PC-3 (cell line): ENCODE measurements around the gene BRI3. TPM values are rescaled to one million over a fixed set of nuclear protein-coding genes. Genes with fewer than 3 reads are reported as not detected.

Experiments used
- ATAC-seq: fragments of 200-7000 bp; cut with Tn5 transposase; 2 replicates; pipeline ENCODE4 v1.9.1; 2020; ENCODE audit warnings: mild to moderate bottlenecking, moderate library complexity
- BruUV-seq: library from RNA; stranded (reverse); fragments of 400-500 nt; replicated peaks from 2 replicates; lab custom pipeline; 2021; lab: Mats Ljungman, UMichigan
- CTCF ChIA-PET: fragments of 300-600 bp; sonication (Branson Sonifier 250); formaldehyde crosslinking; loops from one replicate; lab custom pipeline; 2022; ENCODE audit warnings: antibody characterized with exemption; lab: Charles Lee
- POLR2A ChIA-PET: fragments of 300-600 bp; sonication (Branson Sonifier 250); formaldehyde crosslinking; loops from one replicate; lab custom pipeline; 2022; ENCODE audit warnings: antibody characterized with exemption; ENCODE audit not compliant: unreplicated experiment; lab: Charles Lee
- DNase-seq: peaks from one replicate; pipeline ENCODE4 v3.0.0-alpha.2; 2015
- H2AFZ ChIP-seq: fragments of 300-600 bp; sonication (generic); 2 replicates; pipeline ENCODE4 v1.6.0; 2016; ENCODE audit warnings: antibody characterized with exemption, low read length
- H3F3A ChIP-seq: fragments of 300-600 bp; sonication (generic); one replicate; pipeline ENCODE4 v1.6.0; 2017; ENCODE audit warnings: antibody characterized with exemption, low read length, control low read depth, mild to moderate bottlenecking; ENCODE audit not compliant: unreplicated experiment
- H3K27ac ChIP-seq: fragments of 300-600 bp; sonication (generic); 2 replicates; pipeline ENCODE4 v1.5.1; 2016; ENCODE audit warnings: mild to moderate bottlenecking, low read length
- H3K27me3 ChIP-seq: fragments of 300-600 bp; sonication (generic); 2 replicates; pipeline ENCODE4 v1.6.1; 2016; ENCODE audit warnings: low read length, mixed read lengths
- H3K36me3 ChIP-seq: fragments of 300-600 bp; sonication (generic); 2 replicates; pipeline ENCODE4 v1.6.1; 2016; ENCODE audit warnings: low read depth, mixed run types, low read length, mixed read lengths
- H3K4me1 ChIP-seq: fragments of 300-600 bp; sonication (generic); 2 replicates; pipeline ENCODE4 v1.5.1; 2016; ENCODE audit warnings: low read length; ENCODE audit not compliant: insufficient read depth
- H3K4me2 ChIP-seq: fragments of 300-600 bp; sonication (generic); 2 replicates; pipeline ENCODE4 v1.6.0; 2016; ENCODE audit warnings: low read length
- H3K4me3 ChIP-seq: fragments of 300-600 bp; sonication (generic); 2 replicates; pipeline ENCODE4 v1.5.1; 2016; ENCODE audit warnings: mild to moderate bottlenecking, low read length, mixed read lengths
- H3K79me2 ChIP-seq: fragments of 300-600 bp; sonication (generic); 2 replicates; pipeline ENCODE4 v1.6.1; 2017; ENCODE audit warnings: low read length, mixed read lengths
- H3K9ac ChIP-seq: fragments of 300-600 bp; sonication (generic); 2 replicates; pipeline ENCODE4 v1.6.0; 2016; ENCODE audit warnings: mild to moderate bottlenecking, low read length
- H3K9me2 ChIP-seq: fragments of 300-600 bp; sonication (generic); replicated peaks from 2 replicates; pipeline ENCODE4 v1.6.1; 2016; ENCODE audit warnings: mixed run types, low read length, mixed read lengths
- H3K9me3 ChIP-seq: fragments of 300-600 bp; sonication (generic); 2 replicates; pipeline ENCODE4 v1.6.1; 2016; ENCODE audit warnings: low read length, mixed read lengths
- H4K20me1 ChIP-seq: fragments of 300-600 bp; sonication (generic); 2 replicates; pipeline ENCODE4 v1.6.1; 2016; ENCODE audit warnings: low read length, mixed read lengths
- CTCF ChIP-seq: fragments of 300-600 bp; sonication (generic); conservative IDR thresholded peaks from 2 replicates; pipeline ENCODE4 v1.5.1; 2017; ENCODE audit warnings: antibody characterized with exemption, low read depth, mild to moderate bottlenecking, low read length
- EZH2 ChIP-seq: fragments of 300-600 bp; sonication (generic); IDR thresholded peaks from one replicate; pipeline ENCODE4 v1.6.1; 2017; ENCODE audit warnings: antibody characterized with exemption, mild to moderate bottlenecking, low read length; ENCODE audit not compliant: unreplicated experiment
- EZH2phosphoT487 ChIP-seq: fragments of 300-600 bp; sonication (generic); IDR thresholded peaks from 2 replicates; pipeline ENCODE4 v1.6.1; 2018; ENCODE audit warnings: mild to moderate bottlenecking, antibody characterized with exemption, low read length, borderline replicate concordance
- intact Hi-C: fragments of 100-400 bp; cut with micrococcal nuclease; formaldehyde crosslinking; loops from 2 replicates; pipeline ENCODE4 v1.9.0; 2023
- total RNA-seq: library from RNA; depleted of rRNA; stranded (reverse); fragments of >200 nt; gene quantifications from 2 replicates; pipeline ENCODE4 v1.2.3, GENCODE V29; 2014

BRI3 gene
- total RNA-seq, 1 experiment from 2014 or later: 55.0 TPM

DNA sequence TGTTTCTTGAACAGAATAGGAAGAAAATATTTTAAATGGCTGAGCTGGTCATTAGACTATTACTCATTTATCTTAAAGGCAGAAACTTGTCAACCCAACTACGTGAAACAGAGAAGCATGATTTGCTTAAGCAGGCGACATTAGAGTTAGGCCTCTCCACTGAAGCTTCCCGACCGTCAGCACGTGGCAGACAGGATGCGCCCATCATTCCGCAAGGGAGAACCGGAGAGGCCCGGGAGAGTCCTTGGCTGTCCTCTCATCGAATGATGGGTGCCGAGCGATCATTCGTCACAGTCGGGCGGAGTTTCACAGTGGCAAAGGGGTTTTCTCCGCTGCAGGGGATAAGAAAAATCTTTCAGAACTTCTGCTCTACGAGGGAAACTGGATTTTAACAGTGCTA lies 11.8 kb downstream of the BRI3 start:
- H3K27me3 ChIP-seq: no peaks in the 10 kb centered on the region
- H3K9ac ChIP-seq: no peak overlapping the region
- no TSS peak for BruUV-seq
- no peaks in the 10 kb centered on the region for H3K9me3 ChIP-seq
- no peak for TF ChIP-seq EZH2
- TF ChIP-seq EZH2phosphoT487: no peak
- TF ChIP-seq CTCF: no peak
- ChIA-PET CTCF (no interaction called here), POLR2A (no interaction called here)
- no peak for ATAC-seq
- H2AFZ ChIP-seq: no peak overlapping the region
- no peak overlapping the region for H3K4me3 ChIP-seq
- H3K4me1 ChIP-seq: no peaks in the 10 kb centered on the region
- peaks cover 29% of the 10 kb centered on the region for H3K79me2 ChIP-seq
- H3K4me2 ChIP-seq: no peak overlapping the region
- intact Hi-C loops: loop anchor here (10.0 kb wide), 2 partner anchors 452 to 542 kb away; no protein-coding TSS in a partner anchor
- DNase-seq: no peak
- no peaks in the 10 kb centered on the region for H3K9me2 ChIP-seq
- H3K27ac ChIP-seq: no peak overlapping the region
- no peaks in the 10 kb centered on the region for H4K20me1 ChIP-seq
- no peaks in the 10 kb centered on the region for H3F3A ChIP-seq
- H3K36me3 ChIP-seq: peaks cover 24% of the 10 kb centered on the region

GRCh38 chr7:98293746-98294145 lies 12.3 kb downstream of the BRI3 start:
- peaks cover 24% of the 10 kb centered on the region for H3K79me2 ChIP-seq
- intact Hi-C loops: loop anchor here (2.0 to 10.0 kb wide), 3 partner anchors 107 to 541 kb away; partner anchors contain the start of gene BAIAP2L1
- no TSS peak for BruUV-seq
- H3K27ac ChIP-seq: no peak overlapping the region
- H2AFZ ChIP-seq: no peak overlapping the region
- no peak overlapping the region for H3K4me3 ChIP-seq
- no peak for ATAC-seq
- H3K9me2 ChIP-seq: no peaks in the 10 kb centered on the region
- no peak overlapping the region for H3K9ac ChIP-seq
- H3K27me3 ChIP-seq: no peaks in the 10 kb centered on the region
- TF ChIP-seq CTCF (no peak), EZH2 (no peak), EZH2phosphoT487 (no peak)
- H3K9me3 ChIP-seq: no peaks in the 10 kb centered on the region
- H3K4me1 ChIP-seq: no peaks in the 10 kb centered on the region
- H3K36me3 ChIP-seq: peaks cover 24% of the 10 kb centered on the region
- ChIA-PET POLR2A (no interaction called here), CTCF (no interaction called here)
- DNase-seq: no peak
- no peaks in the 10 kb centered on the region for H3F3A ChIP-seq
- H4K20me1 ChIP-seq: no peaks in the 10 kb centered on the region
- H3K4me2 ChIP-seq: no peak overlapping the region

- BruUV-seq: TSS peak; percentile 7
- H3K27ac ChIP-seq: no peak overlapping the region
- POLR2A ChIA-PET: no interaction called here
Observed at GRCh38 chr7:98294326-98294725, 12.8 kb downstream of the BRI3 start.

More at GRCh38 chr7:98294326-98294725, 12.8 kb downstream of the BRI3 start:
- Histone ChIP-seq H4K20me1 (no peaks in the 10 kb centered on the region), H3K36me3 (peaks cover 24% of the 10 kb centered on the region), H3K9me3 (no peaks in the 10 kb centered on the region), H3K27me3 (no peaks in the 10 kb centered on the region), H3K4me1 (no peaks in the 10 kb centered on the region), H3K79me2 (peaks cover 19% of the 10 kb centered on the region), H3K9me2 (no peaks in the 10 kb centered on the region), H3K4me2 (no peak overlapping the region), H3F3A (no peaks in the 10 kb centered on the region), H2AFZ (no peak overlapping the region), H3K4me3 (no peak overlapping the region), H3K9ac (no peak overlapping the region)
- TF ChIP-seq EZH2 (no peak), CTCF (no peak), EZH2phosphoT487 (no peak)
- no peak for ATAC-seq
- DNase-seq: no peak
- intact Hi-C loops: loop anchor here (2.0 to 10.0 kb wide), 3 partner anchors 106 to 540 kb away; partner anchors contain the start of gene BAIAP2L1
- CTCF ChIA-PET: no interaction called here
